Natural killer cell (primary cell): ENCODE data around the gene MRPL57. TPM values are rescaled to one million over a fixed set of nuclear protein-coding genes. Genes with fewer than 3 reads are reported as not detected.

Experiments used
- ATAC-seq, 3 donors: fragments of 150-1000 bp in 2 of 3; fragments of 200-7000 bp in 1 of 3; cut with Tn5 transposase; 1 replicate in 1 of 3; 2 replicates in 2 of 3; pipeline ENCODE4 v1.10.0; 2021; ENCODE audit warnings: mild to moderate bottlenecking in 2 of 3, moderate library complexity in 2 of 3
- DNase-seq, 2 donors: peaks; one replicate each; pipeline versions ENCODE4 v3.0.0 to v3.0.0-alpha.2; 2013 to 2021; ENCODE audit warnings: mixed read lengths in 1 of 2
- H3K27ac ChIP-seq: one replicate; pipeline ENCODE4 v1.5.1; 2013; ENCODE audit warnings: mild to moderate bottlenecking, low read length
- H3K27me3 ChIP-seq: one replicate; pipeline ENCODE4 v1.6.1; 2013; ENCODE audit warnings: low read length; ENCODE audit not compliant: control insufficient read depth, insufficient read depth
- H3K36me3 ChIP-seq: one replicate; pipeline ENCODE4 v1.6.1; 2013; ENCODE audit warnings: low read length; ENCODE audit not compliant: control insufficient read depth, insufficient read depth
- H3K4me1 ChIP-seq: one replicate; pipeline ENCODE4 v1.6.1; 2013; ENCODE audit warnings: low read length; ENCODE audit not compliant: control insufficient read depth, insufficient read depth
- H3K4me3 ChIP-seq: one replicate; pipeline ENCODE4 v1.5.1; 2013; ENCODE audit warnings: low read length
- H3K9me3 ChIP-seq: one replicate; pipeline ENCODE4 v1.6.1; 2013; ENCODE audit warnings: low read length; ENCODE audit not compliant: control insufficient read depth, insufficient read depth
- H3K27ac Mint-ChIP-seq, 2 donors: one replicate each; pipeline ENCODE4 v1.8.0; 2022; ENCODE audit warnings: mild to moderate bottlenecking in 2 of 2, mixed read lengths in 2 of 2, moderate library complexity in 1 of 2
- H3K27me3 Mint-ChIP-seq, 2 donors: one replicate each; pipeline ENCODE4 v1.8.0; 2022; ENCODE audit warnings: low read depth in 2 of 2, mixed read lengths in 2 of 2
- H3K36me3 Mint-ChIP-seq: one replicate; pipeline ENCODE4 v1.8.0; 2022; ENCODE audit warnings: mixed read lengths
- H3K4me1 Mint-ChIP-seq, 2 donors: one replicate each; pipeline ENCODE4 v1.8.0; 2022; ENCODE audit warnings: mixed read lengths in 2 of 2
- H3K4me3 Mint-ChIP-seq: one replicate; pipeline ENCODE4 v1.8.0; 2022; ENCODE audit warnings: mild to moderate bottlenecking, moderate library complexity, mixed read lengths
- H3K9me3 Mint-ChIP-seq, 2 donors: one replicate each; pipeline ENCODE4 v1.8.0; 2022; ENCODE audit warnings: mixed read lengths in 2 of 2
- WGBS: methylation state at CpG from one replicate; pipeline ENCODE4 v1.1.7; 2013; ENCODE audit warnings: missing lambda C conversion rate; ENCODE audit not compliant: insufficient coverage; 5-methylcytosine and 5-hydroxymethylcytosine counted together
- intact Hi-C: fragments of 100-400 bp; cut with micrococcal nuclease; formaldehyde crosslinking; loops from one replicate; pipeline ENCODE4 v1.14.2; 2022
- total RNA-seq, 4 donors: library from RNA; stranded (reverse); fragments of 120-200 nt in 1 of 4; gene quantifications; one replicate each; pipeline versions ENCODE4 v1.2.3 to v1.2.4, GENCODE V29; 2013 to 2022
- TF ChIP-seq, protein P1 (sequence below): fragments of 200-600 bp; IDR thresholded peaks from one replicate; pipeline ENCODE4 v1.8.0; 2022; ENCODE audit warnings: antibody characterized with exemption

Gene MRPL57
- total RNA-seq, result 1 to 10 TPM; 7.8 to 9.9 (median 8.3) TPM
- total RNA-seq (2013), result 13.2 TPM

DNA sequence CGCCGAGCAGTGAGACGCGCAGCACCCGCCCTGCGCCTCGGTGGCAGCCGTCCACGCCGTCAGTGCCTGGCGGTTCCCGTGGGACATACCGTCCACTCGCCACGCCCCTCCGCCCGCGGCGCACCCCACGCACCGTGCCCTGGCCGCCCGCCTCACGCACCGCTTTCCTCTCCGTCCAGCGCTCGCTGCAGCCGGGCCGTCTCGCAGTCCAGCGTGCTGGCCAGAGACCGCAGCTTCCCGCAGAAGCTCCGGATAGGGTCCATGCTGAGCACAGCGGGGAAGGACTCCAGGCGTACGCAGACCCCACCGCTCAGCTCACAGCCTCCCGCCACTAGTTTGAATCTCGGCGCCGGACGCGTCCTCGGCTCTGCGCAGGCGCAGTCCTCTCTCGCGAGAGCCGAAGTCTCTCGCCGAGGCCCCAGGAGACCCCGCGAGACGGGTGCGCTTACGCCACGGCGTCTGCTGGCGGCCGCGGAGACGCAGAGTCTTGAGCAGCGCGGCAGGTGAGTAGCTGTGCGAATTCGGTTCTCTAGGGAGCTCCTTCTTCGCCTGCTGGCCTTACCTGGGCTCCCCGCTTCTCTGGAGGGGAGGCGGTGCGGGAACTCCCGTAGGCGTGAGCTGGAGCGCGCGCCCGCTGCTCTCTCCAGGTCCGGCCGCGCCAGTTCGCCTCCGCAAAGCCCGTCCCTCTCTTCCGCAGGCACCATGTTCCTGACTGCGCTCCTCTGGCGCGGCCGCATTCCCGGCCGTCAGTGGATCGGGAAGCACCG, at the start of gene MRPL57, which contains the start of gene SKA3:
Gene MRPL57 (plus strand): TSS at position 444 of the 767 bp plus-strand sequence. CDS start 259 bp downstream, at position 703.
Gene SKA3 (minus strand): TSS at position 338 of the 767 bp plus-strand sequence. CDS start 75 bp downstream, at position 263.
- Histone ChIP-seq H3K4me3 (peak within 1 kb of the TSS; percentile 98), H3K4me1 (peaks cover 10% of the 10 kb centered on the region), H3K27me3 (no peaks in the 10 kb centered on the region), H3K36me3 (no peaks in the 10 kb centered on the region), H3K9me3 (no peaks in the 10 kb centered on the region), H3K27ac (peak within 1 kb of the TSS; percentile 94)
- peak within 1 kb of the TSS; percentile 91 to 94 for H3K27ac Mint-ChIP-seq
- no peaks in the 10 kb centered on the region for H3K36me3 Mint-ChIP-seq
- intact Hi-C loops, result no loop called here
- WGBS, result under 1% methylated on average over 93 of the region's 93 CpGs
- H3K27me3 Mint-ChIP-seq, result no peaks in the 10 kb centered on the region
- ATAC-seq (peak; percentile 95 to 97 (median 95)), DNase-seq (peak; percentile 93 to 98)
- no peaks in the 10 kb centered on the region for H3K9me3 Mint-ChIP-seq
- H3K4me3 Mint-ChIP-seq, result peak within 1 kb of the TSS; percentile 99
- H3K4me1 Mint-ChIP-seq, result peaks cover 18 to 20% of the 10 kb centered on the region in 2 donors
- TF ChIP-seq, protein P1, sequence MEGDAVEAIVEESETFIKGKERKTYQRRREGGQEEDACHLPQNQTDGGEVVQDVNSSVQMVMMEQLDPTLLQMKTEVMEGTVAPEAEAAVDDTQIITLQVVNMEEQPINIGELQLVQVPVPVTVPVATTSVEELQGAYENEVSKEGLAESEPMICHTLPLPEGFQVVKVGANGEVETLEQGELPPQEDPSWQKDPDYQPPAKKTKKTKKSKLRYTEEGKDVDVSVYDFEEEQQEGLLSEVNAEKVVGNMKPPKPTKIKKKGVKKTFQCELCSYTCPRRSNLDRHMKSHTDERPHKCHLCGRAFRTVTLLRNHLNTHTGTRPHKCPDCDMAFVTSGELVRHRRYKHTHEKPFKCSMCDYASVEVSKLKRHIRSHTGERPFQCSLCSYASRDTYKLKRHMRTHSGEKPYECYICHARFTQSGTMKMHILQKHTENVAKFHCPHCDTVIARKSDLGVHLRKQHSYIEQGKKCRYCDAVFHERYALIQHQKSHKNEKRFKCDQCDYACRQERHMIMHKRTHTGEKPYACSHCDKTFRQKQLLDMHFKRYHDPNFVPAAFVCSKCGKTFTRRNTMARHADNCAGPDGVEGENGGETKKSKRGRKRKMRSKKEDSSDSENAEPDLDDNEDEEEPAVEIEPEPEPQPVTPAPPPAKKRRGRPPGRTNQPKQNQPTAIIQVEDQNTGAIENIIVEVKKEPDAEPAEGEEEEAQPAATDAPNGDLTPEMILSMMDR, result no peak

DNA sequence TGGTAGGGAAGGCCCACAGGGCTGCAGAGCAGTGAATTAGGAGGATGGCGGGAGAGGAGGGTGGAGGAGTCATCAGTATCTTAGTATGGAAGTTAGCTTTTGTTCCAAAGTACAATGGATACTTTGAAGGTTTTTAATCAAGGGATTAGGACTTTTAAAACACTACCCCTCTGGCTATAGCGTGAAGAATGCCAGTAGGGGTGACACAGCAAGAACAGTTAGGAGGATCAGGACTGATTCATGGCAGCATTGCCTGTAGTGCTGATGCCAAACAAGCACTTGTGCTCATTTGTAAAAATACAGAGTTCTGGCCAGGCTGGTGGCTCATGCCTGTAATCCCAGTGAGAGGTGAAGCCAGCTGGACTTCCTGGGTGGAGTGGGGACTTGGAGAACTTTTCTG, 46.3 kb upstream of the MRPL57 start:
- TF ChIP-seq, protein P1, result no peak
- no peak for ATAC-seq
- peaks cover 7% of the 10 kb centered on the region for H3K4me1 ChIP-seq
- DNase-seq, result no peak
- Mint-ChIP-seq H3K36me3 (no peaks in the 10 kb centered on the region), H3K9me3 (no peaks in the 10 kb centered on the region), H3K4me3 (no peak overlapping the region), H3K27me3 (peaks cover 0 to 14% of the 10 kb centered on the region in 2 donors), H3K4me1 (peaks cover 8 to 9% of the 10 kb centered on the region in 2 donors), H3K27ac (no peak overlapping the region)
- no peak overlapping the region for H3K4me3 ChIP-seq
- 89% methylated on average over 2 of the region's 2 CpGs for WGBS
- H3K27me3 ChIP-seq, result no peaks in the 10 kb centered on the region
- H3K27ac ChIP-seq, result no peak overlapping the region
- intact Hi-C loops, result no loop called here
- H3K36me3 ChIP-seq, result no peaks in the 10 kb centered on the region
- H3K9me3 ChIP-seq, result no peaks in the 10 kb centered on the region

DNA sequence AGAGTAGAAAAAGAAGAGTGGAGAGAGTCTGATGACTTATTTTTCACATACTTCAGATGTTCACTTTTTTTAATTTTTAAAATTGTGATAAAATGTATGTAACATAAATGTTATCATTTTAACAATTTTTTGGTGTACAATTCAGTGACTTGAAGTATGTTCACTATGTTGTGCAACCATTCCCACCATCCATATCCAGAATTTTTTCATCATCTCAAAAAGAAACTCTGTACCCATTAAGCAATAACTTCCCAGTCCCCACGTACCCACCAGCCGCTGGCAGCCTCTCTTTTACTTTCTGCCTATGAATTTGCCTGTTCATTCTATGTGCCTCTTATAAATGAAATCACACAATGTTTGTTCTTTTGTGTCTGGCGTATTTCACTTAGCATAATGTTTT, 43.4 kb upstream of the MRPL57 start:
- Mint-ChIP-seq H3K4me1 (peaks cover 8 to 9% of the 10 kb centered on the region in 2 donors), H3K9me3 (no peaks in the 10 kb centered on the region), H3K36me3 (no peaks in the 10 kb centered on the region), H3K27me3 (peaks cover 0 to 11% of the 10 kb centered on the region in 2 donors), H3K27ac (no peak overlapping the region), H3K4me3 (no peak overlapping the region)
- TF ChIP-seq, protein P1, result no peak
- no peak overlapping the region for H3K4me3 ChIP-seq
- no peaks in the 10 kb centered on the region for H3K9me3 ChIP-seq
- ATAC-seq (no peak), DNase-seq (no peak)
- 84% methylated on average over 3 of the region's 3 CpGs for WGBS
- H3K27ac ChIP-seq, result no peak overlapping the region
- intact Hi-C loops, result loop anchor here (2.0 kb wide), 1 partner anchor 188 kb away; no protein-coding TSS in a partner anchor
- H3K27me3 ChIP-seq, result no peaks in the 10 kb centered on the region
- H3K4me1 ChIP-seq, result peaks cover 7% of the 10 kb centered on the region
- H3K36me3 ChIP-seq, result no peaks in the 10 kb centered on the region
